WTC11 (cell line): ENCODE measurements around the gene ZNF683. TPM values are rescaled to one million over a fixed set of nuclear protein-coding genes. Genes with fewer than 3 reads are reported as not detected.

ENCODE experiments used
- ATAC-seq: fragments of 200-7000 bp; cut with Tn5 transposase; 2 replicates; pipeline ENCODE4 v1.10.0; 2021; ENCODE audit warnings: mild to moderate bottlenecking, moderate library complexity
- CTCF ChIA-PET: fragments of 300-600 bp; sonication (Branson Sonifier 250); formaldehyde crosslinking; loops from one replicate; lab custom pipeline; 2021; ENCODE audit warnings: antibody characterized with exemption; lab: Charles Lee
- POLR2A ChIA-PET: fragments of 350-600 bp; sonication (Branson Sonifier 250); formaldehyde crosslinking; loops from one replicate; lab custom pipeline; 2021; ENCODE audit warnings: antibody characterized with exemption; lab: Charles Lee
- DNase-seq: peaks from one replicate; pipeline ENCODE4 v3.0.0; 2021; ENCODE audit warnings: low spot score
- H3K27ac Mint-ChIP-seq: 2 replicates; pipeline ENCODE4 v1.8.0; 2021; ENCODE audit warnings: mixed read lengths
- H3K27me3 Mint-ChIP-seq: 2 replicates; pipeline ENCODE4 v1.8.0; 2021; ENCODE audit warnings: low read depth, mild to moderate bottlenecking, moderate library complexity, mixed read lengths
- H3K36me3 Mint-ChIP-seq: 2 replicates; pipeline ENCODE4 v1.8.0; 2021; ENCODE audit warnings: mixed read lengths
- H3K4me1 Mint-ChIP-seq: 2 replicates; pipeline ENCODE4 v1.8.0; 2022; ENCODE audit warnings: mixed read lengths
- H3K4me3 Mint-ChIP-seq: 2 replicates; pipeline ENCODE4 v1.8.0; 2021; ENCODE audit warnings: mild to moderate bottlenecking, moderate library complexity, mixed read lengths
- H3K9me3 Mint-ChIP-seq: 2 replicates; pipeline ENCODE4 v1.8.0; 2021; ENCODE audit warnings: mixed read lengths
- ATF3 ChIP-seq: sonication (generic); formaldehyde crosslinking; conservative IDR thresholded peaks from 2 replicates; pipeline ENCODE4 v1.8.1; 2022; ENCODE audit warnings: mild to moderate bottlenecking, missing genetic modification reagents
- ATF6 ChIP-seq: sonication (generic); formaldehyde crosslinking; IDR thresholded peaks from 2 replicates; pipeline ENCODE4 v1.8.1; 2023; ENCODE audit warnings: mild to moderate bottlenecking, missing genetic modification reagents
- CBFB ChIP-seq: sonication (generic); formaldehyde crosslinking; IDR thresholded peaks from 2 replicates; pipeline ENCODE4 v1.8.1; 2022; ENCODE audit warnings: mild to moderate bottlenecking, low read depth, missing genetic modification reagents
- ELF4 ChIP-seq: sonication (generic); formaldehyde crosslinking; IDR thresholded peaks from 2 replicates; pipeline ENCODE4 v1.8.1; 2022; ENCODE audit warnings: low read depth, mild to moderate bottlenecking, moderate library complexity, missing genetic modification reagents
- EMX1 ChIP-seq: fragments of 250-450 bp; sonication (Bioruptor Pico); IDR thresholded peaks from 2 replicates; pipeline ENCODE4 v1.8.0; 2021; ENCODE audit warnings: mild to moderate bottlenecking
- ERG ChIP-seq: fragments of 250-450 bp; sonication (Bioruptor Pico); IDR thresholded peaks from 2 replicates; pipeline ENCODE4 v1.8.0; 2021; ENCODE audit warnings: mild to moderate bottlenecking
- FOXK1 ChIP-seq: sonication (generic); formaldehyde crosslinking; IDR thresholded peaks from 2 replicates; pipeline ENCODE4 v1.8.0; 2022; ENCODE audit warnings: mild to moderate bottlenecking, moderate library complexity, missing genetic modification reagents
- IRF2 ChIP-seq: sonication (generic); formaldehyde crosslinking; IDR thresholded peaks from 2 replicates; pipeline ENCODE4 v1.8.0; 2022; ENCODE audit warnings: low read depth, missing genetic modification reagents, borderline replicate concordance
- KAT7 ChIP-seq: sonication (generic); formaldehyde crosslinking; IDR thresholded peaks from 2 replicates; pipeline ENCODE4 v1.8.1; 2023; ENCODE audit warnings: missing genetic modification reagents, mild to moderate bottlenecking, borderline replicate concordance
- MLX ChIP-seq: sonication (generic); formaldehyde crosslinking; IDR thresholded peaks from 2 replicates; pipeline ENCODE4 v1.8.1; 2023; ENCODE audit warnings: mild to moderate bottlenecking, missing genetic modification reagents, moderate library complexity
- NFE2L1 ChIP-seq: sonication (generic); formaldehyde crosslinking; IDR thresholded peaks from 2 replicates; pipeline ENCODE4 v1.8.1; 2023; ENCODE audit warnings: missing genetic modification reagents
- PRRX2 ChIP-seq: fragments of 250-450 bp; sonication (Bioruptor Pico); IDR thresholded peaks from 2 replicates; pipeline ENCODE4 v1.8.0; 2021; ENCODE audit warnings: mild to moderate bottlenecking
- SMAD3 ChIP-seq: sonication (generic); formaldehyde crosslinking; IDR thresholded peaks from 2 replicates; pipeline ENCODE4 v1.8.0; 2022; ENCODE audit warnings: missing genetic modification reagents, mild to moderate bottlenecking, borderline replicate concordance
- TCF7 ChIP-seq: sonication (generic); formaldehyde crosslinking; IDR thresholded peaks from 2 replicates; pipeline ENCODE4 v1.8.0; 2022; ENCODE audit warnings: mild to moderate bottlenecking, low read depth, missing genetic modification reagents, moderate library complexity
- TEAD1 ChIP-seq: sonication (generic); formaldehyde crosslinking; IDR thresholded peaks from 2 replicates; pipeline ENCODE4 v1.8.0; 2022; ENCODE audit warnings: mild to moderate bottlenecking, missing genetic modification reagents
- USF2 ChIP-seq: sonication (generic); formaldehyde crosslinking; IDR thresholded peaks from 2 replicates; pipeline ENCODE4 v1.8.1; 2023; ENCODE audit warnings: mild to moderate bottlenecking, missing genetic modification reagents, moderate library complexity
- ZMAT4 ChIP-seq: fragments of 250-450 bp; sonication (Bioruptor Pico); IDR thresholded peaks from 2 replicates; pipeline ENCODE4 v1.9.0; 2021; ENCODE audit warnings: mild to moderate bottlenecking
- ZNF121 ChIP-seq: sonication (generic); formaldehyde crosslinking; IDR thresholded peaks from 2 replicates; pipeline ENCODE4 v1.8.0; 2023; ENCODE audit warnings: missing genetic modification reagents
- ZNF232 ChIP-seq: sonication (generic); formaldehyde crosslinking; IDR thresholded peaks from 2 replicates; pipeline ENCODE4 v1.8.0; 2022; ENCODE audit warnings: mild to moderate bottlenecking, missing genetic modification reagents
- ZNF532 ChIP-seq: fragments of 250-450 bp; sonication (Bioruptor Pico); IDR thresholded peaks from 2 replicates; pipeline ENCODE4 v1.9.0; 2021; ENCODE audit warnings: mild to moderate bottlenecking, borderline replicate concordance
- total RNA-seq: library from RNA; stranded (reverse); gene quantifications from 3 replicates; pipeline ENCODE4 v1.2.3, GENCODE V29; 2021

The ZNF683 gene
- total RNA-seq, 1 experiment from 2014 or later = not detected

- H3K27ac Mint-ChIP-seq = peak within 1 kb of the TSS; percentile 78
- no peaks in the 10 kb centered on the region for H3K9me3 Mint-ChIP-seq
- H3K4me1 Mint-ChIP-seq = peaks cover 33% of the 10 kb centered on the region
- no peak for TF ChIP-seq CBFB (CRISPR knock-in tag)
- no peak for TF ChIP-seq MLX (CRISPR knock-in tag)
- no peak for TF ChIP-seq EMX1
- TF ChIP-seq USF2 (CRISPR knock-in tag) = no peak
- TF ChIP-seq KAT7 = no peak
- TF ChIP-seq SMAD3 (CRISPR knock-in tag) = no peak
- TF ChIP-seq ELF4 (CRISPR knock-in tag) = no peak
- TF ChIP-seq TEAD1 (CRISPR knock-in tag) = no peak
- no peak for TF ChIP-seq NFE2L1 (CRISPR knock-in tag)
- DNase-seq = peak; percentile 45
- ChIA-PET CTCF (interaction anchor here (0.5 to 11.1 kb wide), 12 partner anchors 27 to 127 kb away, joined by 3 to 306 read pairs (median 7); partner anchors contain the start of genes CATSPER4, CEP85, LIN28A and SH3BGRL3), POLR2A (interaction anchor here (0.6 to 1.3 kb wide), 3 partner anchors 36 to 102 kb away, joined by 3 to 5 read pairs (median 4); partner anchors contain the start of gene CEP85)
- peak; percentile 84 for ATAC-seq
- peaks cover 6% of the 10 kb centered on the region for H3K36me3 Mint-ChIP-seq
- peaks cover 13% of the 10 kb centered on the region; the same call in 1 of the 2 replicates for H3K27me3 Mint-ChIP-seq
- H3K4me3 Mint-ChIP-seq = no peak within 1 kb of the TSS
Measured at GRCh38 chr1:26317612-26318337, 54.8 kb downstream of the ZNF683 start, which contains the start of gene CD52. CD52 (plus strand) TSS chr1:26317958; CDS start chr1:26318018, 60 bp downstream.

GRCh38 chr1:26317146-26317545, 55.4 kb downstream of the ZNF683 start:
- ChIA-PET CTCF (interaction anchor here (1.0 to 11.1 kb wide), 7 partner anchors 33 to 127 kb away, joined by 3 to 306 read pairs (median 8); partner anchors contain the start of genes CATSPER4, CEP85 and SH3BGRL3), POLR2A (interaction anchor here (0.8 to 1.3 kb wide), 2 partner anchors 35 to 83 kb away, joined by 3 to 5 read pairs; partner anchors contain the start of gene CEP85)
- Mint-ChIP-seq H3K36me3 (peaks cover 3% of the 10 kb centered on the region), H3K4me3 (no peak overlapping the region), H3K27ac (peak overlapping the region; percentile 78), H3K27me3 (peaks cover 13% of the 10 kb centered on the region; the same call in 1 of the 2 replicates), H3K4me1 (peaks cover 33% of the 10 kb centered on the region), H3K9me3 (no peaks in the 10 kb centered on the region)
- ATAC-seq (no peak), DNase-seq (no peak)
- TF ChIP-seq ZNF532 (no peak), TEAD1 (CRISPR knock-in tag) (no peak), ATF3 (CRISPR knock-in tag) (no peak), ZNF232 (CRISPR knock-in tag) (no peak), PRRX2 (CRISPR knock-in tag) (no peak), ERG (CRISPR knock-in tag) (no peak), ZNF121 (CRISPR knock-in tag) (no peak), NFE2L1 (CRISPR knock-in tag) (no peak), TCF7 (CRISPR knock-in tag) (no peak), FOXK1 (CRISPR knock-in tag) (no peak), ZMAT4 (CRISPR knock-in tag) (no peak), IRF2 (no peak), CBFB (CRISPR knock-in tag) (no peak), ATF6 (no peak)
